ENCODE measurements around the gene UBE2F. TPM values are rescaled to one million over a fixed set of nuclear protein-coding genes. Genes with fewer than 3 reads are reported as not detected.
"Not testable (repeated sequence)": the region's sequence is repeated elsewhere in the genome, so short reads cannot be mapped to it uniquely, and the experiment has no call there.

The UBE2F gene
- total RNA-seq, 1 donor = 81.6 TPM

GRCh38 chr2:238066218-238066617 is 99.4 kb downstream of the UBE2F start:
- no peak for DNase-seq (ENCODE audit: low read depth)
- H3K4me3 ChIP-seq (ENCODE audit: low read depth, low read length) = no peak overlapping the region
- no peak for TF ChIP-seq CTCF (IDR thresholded peaks at IDR 0.05; ENCODE audit: insufficient read depth, low read depth, low read length)

- not testable (repeated sequence) for DNase-seq (ENCODE audit: low read depth); H3K4me3 ChIP-seq (ENCODE audit: low read depth, low read length)
Observed at GRCh38 chr2:238066718-238067117, 99.9 kb downstream of the UBE2F start.

- DNase-seq (ENCODE audit: low read depth) = no peak
- no peak for TF ChIP-seq CTCF (IDR thresholded peaks at IDR 0.05; ENCODE audit: insufficient read depth, low read depth, low read length)
- H3K4me3 ChIP-seq (ENCODE audit: low read depth, low read length) = no peak overlapping the region
Observed at GRCh38 chr2:238067939-238068338, 101.1 kb downstream of the UBE2F start.

- no peak for DNase-seq (ENCODE audit: low read depth)
- no peak overlapping the region for H3K4me3 ChIP-seq (ENCODE audit: low read depth, low read length)
- no peak for TF ChIP-seq CTCF (IDR thresholded peaks at IDR 0.05; ENCODE audit: insufficient read depth, low read depth, low read length)
Observed at GRCh38 chr2:238069021-238069709, 102.4 kb downstream of the UBE2F start.

- no peak for DNase-seq (ENCODE audit: low read depth)
- TF ChIP-seq CTCF (IDR thresholded peaks at IDR 0.05; ENCODE audit: insufficient read depth, low read depth, low read length) = no peak
- H3K4me3 ChIP-seq (ENCODE audit: low read depth, low read length) = no peak overlapping the region
Observed at GRCh38 chr2:238069877-238070276, 103.1 kb downstream of the UBE2F start.

- no peak overlapping the region for H3K4me3 ChIP-seq (ENCODE audit: low read depth, low read length)
- DNase-seq (ENCODE audit: low read depth) = no peak
- TF ChIP-seq CTCF (IDR thresholded peaks at IDR 0.05; ENCODE audit: insufficient read depth, low read depth, low read length) = no peak
Observed at GRCh38 chr2:238075397-238075796, 108.6 kb downstream of the UBE2F start.

GRCh38 chr2:238077292-238077691 is 110.5 kb downstream of the UBE2F start:
- peak; percentile 30 for DNase-seq (ENCODE audit: low read depth)
- TF ChIP-seq CTCF (IDR thresholded peaks at IDR 0.05; ENCODE audit: insufficient read depth, low read depth, low read length) = no peak

More at GRCh38 chr2:238077292-238077691, 110.5 kb downstream of the UBE2F start:
- H3K4me3 ChIP-seq (ENCODE audit: low read depth, low read length) = no peak overlapping the region
